Activated CD4-positive, alpha-beta T cell treated with anti-CD3 and anti-CD28 coated beads, Interleukin-2, amount 50 U/mL, for 24 hours (primary cell): Measurements from ENCODE around the gene IL11RA.

Experiments used
- DNase-seq, 2 donors: peaks; one replicate each; pipeline ENCODE4 v3.0.0-alpha.2; 2020; ENCODE audit warnings: low read depth in 1 of 2, low spot score in 1 of 2

The IL11RA gene

GRCh38 chr9:34652602-34653000 lies 616 bp downstream of the IL11RA start:
- DNase-seq = no peak

GRCh38 chr9:34653151-34654072 lies 1.4 kb downstream of the IL11RA start:
- no peak for DNase-seq

GRCh38 chr9:34654323-34655051 lies 2.5 kb downstream of the IL11RA start:
- no peak for DNase-seq

GRCh38 chr9:34655394-34655793 lies 3.4 kb downstream of the IL11RA start:
- no peak for DNase-seq

DNA sequence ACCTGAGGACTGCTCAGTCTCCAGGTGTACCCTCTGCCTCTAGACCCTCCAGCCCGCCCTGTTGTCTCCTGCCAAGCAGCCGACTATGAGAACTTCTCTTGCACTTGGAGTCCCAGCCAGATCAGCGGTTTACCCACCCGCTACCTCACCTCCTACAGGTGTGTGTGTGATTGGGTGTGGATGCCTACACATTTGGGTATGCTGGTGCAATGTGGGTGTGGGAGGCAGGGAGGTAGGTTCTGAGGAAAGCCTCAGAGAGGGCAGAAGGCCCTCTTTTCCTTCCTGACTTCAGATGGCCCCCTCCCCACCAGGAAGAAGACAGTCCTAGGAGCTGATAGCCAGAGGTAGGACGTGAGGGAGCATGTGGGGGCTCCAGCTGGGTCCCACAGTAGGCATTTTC lies 5.0 kb downstream of the IL11RA start:
- DNase-seq = no peak

- no peak for DNase-seq
Measured at GRCh38 chr9:34658461-34658860, 6.5 kb downstream of the IL11RA start.

DNA sequence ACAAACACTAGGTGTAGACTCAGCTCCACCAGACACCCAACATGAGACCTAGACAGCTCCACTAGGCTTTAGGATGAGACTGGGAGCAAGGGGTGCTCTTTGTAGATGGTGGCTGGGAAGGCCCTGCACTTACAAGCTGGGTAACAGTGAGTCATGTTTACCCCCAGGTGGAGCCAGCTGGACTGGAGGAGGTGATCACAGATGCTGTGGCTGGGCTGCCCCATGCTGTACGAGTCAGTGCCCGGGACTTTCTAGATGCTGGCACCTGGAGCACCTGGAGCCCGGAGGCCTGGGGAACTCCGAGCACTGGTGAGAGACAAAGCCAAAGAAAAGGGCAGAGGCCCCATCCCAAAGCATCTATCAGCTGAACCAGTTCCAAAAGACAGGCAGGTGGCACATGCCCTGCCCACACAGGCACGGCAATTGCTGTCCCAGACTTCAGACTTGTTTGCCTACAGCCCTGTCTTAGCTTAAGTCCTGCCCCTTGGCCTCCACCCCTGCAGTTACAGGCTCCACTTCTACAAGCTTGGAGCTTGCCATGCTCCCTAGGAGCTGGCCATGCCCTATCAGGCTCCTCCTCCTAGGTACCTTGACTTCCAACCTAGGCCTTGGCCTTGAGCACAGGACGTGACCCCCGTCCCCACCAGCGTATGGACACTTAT lies 7.7 kb downstream of the IL11RA start:
- DNase-seq = no peak

GRCh38 chr9:34662526-34663302 lies 10.7 kb downstream of the IL11RA start, which contains the start of gene CCL27:
Gene CCL27, minus strand, starts transcription at chr9:34662657. Its CDS starts 24 bp downstream, at chr9:34662633.
- DNase-seq = no peak

GRCh38 chr9:34663303-34663605 lies 11.3 kb downstream of the IL11RA start:
- no peak for DNase-seq

DNA sequence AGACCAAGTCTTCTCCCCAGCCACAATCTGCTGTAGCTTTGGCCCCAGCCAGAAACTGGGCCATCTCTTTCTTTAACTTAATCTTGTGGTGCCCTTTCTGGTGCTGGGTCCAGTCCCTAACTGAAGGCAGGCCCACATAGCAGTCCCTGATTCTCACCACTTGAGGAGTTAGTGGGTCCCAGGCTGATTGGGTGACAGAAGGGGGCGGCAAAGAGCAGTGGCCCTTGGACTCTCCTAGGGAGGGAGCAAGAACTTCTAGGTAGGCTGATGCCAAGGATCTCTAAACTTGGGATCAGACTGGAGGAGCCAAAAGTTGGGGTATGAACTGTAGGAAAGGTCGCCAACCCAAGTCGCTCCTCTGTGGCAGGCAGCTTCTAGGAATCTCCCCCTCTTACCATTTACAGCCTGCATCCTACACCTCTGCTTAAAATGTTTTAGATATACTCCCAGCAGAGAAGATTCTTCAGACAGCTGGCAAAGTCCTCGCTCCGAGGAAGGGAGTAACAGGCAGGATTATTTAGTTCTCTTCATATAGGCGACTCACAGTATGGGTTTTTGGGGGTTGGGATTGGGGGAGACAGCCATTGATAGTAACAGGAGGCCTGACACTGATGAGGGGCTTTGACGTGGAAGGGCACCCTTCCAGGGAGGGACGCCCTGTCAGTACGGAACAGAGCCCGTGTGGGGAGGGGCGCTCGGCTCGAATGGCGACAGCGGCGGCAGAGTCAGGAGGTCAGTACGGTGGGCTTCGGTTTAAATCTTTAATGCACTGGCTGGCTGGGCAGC lies 12.5 kb downstream of the IL11RA start:
- DNase-seq = peak; percentile 12 to 54

DNA sequence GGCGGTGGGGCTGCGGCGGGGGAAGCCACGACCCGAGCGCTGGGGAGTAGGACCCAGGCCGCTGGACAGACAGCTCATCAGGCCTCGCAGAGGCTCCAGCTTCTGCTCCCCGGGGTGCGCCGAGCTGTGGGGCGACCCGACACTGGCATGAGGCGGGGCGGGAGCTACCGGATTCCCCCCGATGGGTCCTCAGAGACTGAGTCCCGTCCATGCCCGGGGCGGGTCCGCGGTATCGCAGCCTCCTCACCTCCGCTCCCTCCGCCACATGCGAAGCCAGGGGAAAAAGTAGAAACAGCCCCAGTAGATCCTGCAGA lies 13.0 kb downstream of the IL11RA start:
- no peak for DNase-seq

- peak; percentile 60 to 78 for DNase-seq
Measured at GRCh38 chr9:34665381-34666250, 13.6 kb downstream of the IL11RA start.

GRCh38 chr9:34669809-34670562 lies 18.0 kb downstream of the IL11RA start:
- no peak for DNase-seq

GRCh38 chr9:34671307-34671706 lies 19.3 kb downstream of the IL11RA start:
- DNase-seq = no peak

GRCh38 chr9:34674440-34674839 lies 22.5 kb downstream of the IL11RA start:
- no peak for DNase-seq

- DNase-seq = peak; percentile 16 to 47
Measured at GRCh38 chr9:34675048-34675714, 23.2 kb downstream of the IL11RA start.

GRCh38 chr9:34675869-34676268 lies 23.9 kb downstream of the IL11RA start:
- no peak for DNase-seq

- DNase-seq = peak in 1 of 2 donors; percentile 24
Measured at GRCh38 chr9:34684145-34684544, 32.2 kb downstream of the IL11RA start.
